ENCODE measurements around the gene SEMA4F. TPM values are rescaled to one million over a fixed set of nuclear protein-coding genes. Genes with fewer than 3 reads are reported as not detected.

Gene SEMA4F
- total RNA-seq, 4 donors from 2014 or later, result 1.6 to 4.5 (median 3.4) TPM

DNA sequence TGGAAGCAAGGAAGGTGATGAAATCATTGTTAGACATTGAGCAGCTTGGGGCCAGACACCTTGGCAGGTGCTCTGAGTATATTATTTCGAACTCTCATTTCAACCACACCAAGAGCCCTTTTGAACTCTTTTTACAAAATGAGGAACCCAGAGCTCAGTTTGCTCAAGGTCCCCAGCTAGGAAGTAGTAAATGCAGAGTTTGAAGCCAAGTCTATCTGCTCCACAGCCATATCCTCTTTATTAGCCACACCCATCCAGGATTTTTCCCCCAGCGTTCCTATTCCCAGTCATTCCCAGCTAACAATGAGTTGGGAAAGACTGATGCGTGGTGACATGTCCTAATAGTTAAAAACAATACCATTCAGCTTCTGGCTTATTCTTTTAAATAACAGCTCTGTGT is 40.2 kb downstream of the SEMA4F start:
- DNase-seq (ENCODE audit: low spot score in 2 of 2), result no peak
- H3K4me3 ChIP-seq (ENCODE audit: low read depth, poor library complexity, severe bottlenecking), result no peak overlapping the region
- WGBS, 2 donors, result 42 to 52% methylated on average over 3 of the region's 3 CpGs
- intact Hi-C loops (cut with DNase I; ENCODE audit: low total_unique reads), result no loop called here
- no peak for TF ChIP-seq POLR2A (IDR thresholded peaks at IDR 0.05)
- TF ChIP-seq, protein P1, sequence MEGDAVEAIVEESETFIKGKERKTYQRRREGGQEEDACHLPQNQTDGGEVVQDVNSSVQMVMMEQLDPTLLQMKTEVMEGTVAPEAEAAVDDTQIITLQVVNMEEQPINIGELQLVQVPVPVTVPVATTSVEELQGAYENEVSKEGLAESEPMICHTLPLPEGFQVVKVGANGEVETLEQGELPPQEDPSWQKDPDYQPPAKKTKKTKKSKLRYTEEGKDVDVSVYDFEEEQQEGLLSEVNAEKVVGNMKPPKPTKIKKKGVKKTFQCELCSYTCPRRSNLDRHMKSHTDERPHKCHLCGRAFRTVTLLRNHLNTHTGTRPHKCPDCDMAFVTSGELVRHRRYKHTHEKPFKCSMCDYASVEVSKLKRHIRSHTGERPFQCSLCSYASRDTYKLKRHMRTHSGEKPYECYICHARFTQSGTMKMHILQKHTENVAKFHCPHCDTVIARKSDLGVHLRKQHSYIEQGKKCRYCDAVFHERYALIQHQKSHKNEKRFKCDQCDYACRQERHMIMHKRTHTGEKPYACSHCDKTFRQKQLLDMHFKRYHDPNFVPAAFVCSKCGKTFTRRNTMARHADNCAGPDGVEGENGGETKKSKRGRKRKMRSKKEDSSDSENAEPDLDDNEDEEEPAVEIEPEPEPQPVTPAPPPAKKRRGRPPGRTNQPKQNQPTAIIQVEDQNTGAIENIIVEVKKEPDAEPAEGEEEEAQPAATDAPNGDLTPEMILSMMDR (IDR thresholded peaks at IDR 0.05), result no peak

DNA sequence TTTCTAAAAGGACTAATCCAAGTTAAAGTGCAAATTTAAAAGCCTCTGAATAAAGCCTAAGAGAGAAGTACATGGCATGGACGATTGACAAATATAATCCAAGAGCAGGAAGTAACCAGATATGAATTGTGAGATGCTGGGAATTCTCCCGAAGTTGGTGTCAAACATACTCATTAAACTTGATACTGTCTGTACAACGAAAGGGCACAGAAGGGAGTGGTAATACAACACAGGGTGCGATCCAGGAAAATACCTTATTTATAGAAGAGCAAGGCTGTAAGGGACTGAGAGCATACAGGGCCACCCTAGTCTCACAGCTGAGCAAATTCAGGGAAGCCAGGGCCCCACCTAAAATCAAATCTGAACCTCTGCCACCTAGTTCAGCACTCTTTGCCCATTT is 41.6 kb downstream of the SEMA4F start:
- TF ChIP-seq, protein P1 (IDR thresholded peaks at IDR 0.05), result no peak
- no peak for TF ChIP-seq POLR2A (IDR thresholded peaks at IDR 0.05)
- 36 to 81% methylated on average over 4 of the region's 4 CpGs for WGBS, 2 donors
- intact Hi-C loops (cut with DNase I; ENCODE audit: low total_unique reads), result no loop called here
- no peak for DNase-seq (ENCODE audit: low spot score in 2 of 2)
- H3K4me3 ChIP-seq (ENCODE audit: low read depth, poor library complexity, severe bottlenecking), result no peak overlapping the region

DNA sequence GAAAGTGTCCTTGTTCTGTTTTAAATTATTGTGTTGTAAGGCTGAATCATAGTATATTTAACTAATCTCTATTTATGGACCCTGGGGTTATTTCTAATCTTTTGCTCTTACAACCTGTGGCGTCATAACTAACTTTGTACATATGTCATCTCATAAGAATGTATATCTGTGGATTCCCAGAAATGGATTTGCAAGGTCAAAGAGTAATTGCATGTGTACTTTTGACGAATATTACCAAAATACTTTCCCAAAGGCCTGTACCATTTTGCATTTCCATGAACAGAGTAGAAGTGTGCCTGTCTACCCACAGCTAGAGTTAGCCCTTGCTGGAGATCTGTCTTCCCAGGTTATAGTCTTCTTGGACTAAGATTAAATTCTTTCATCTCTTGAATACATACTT is 42.8 kb downstream of the SEMA4F start:
- intact Hi-C loops (cut with DNase I; ENCODE audit: low total_unique reads), result no loop called here
- no peak for DNase-seq (ENCODE audit: low spot score in 2 of 2)
- 80 to 83% methylated on average over 2 of the region's 2 CpGs for WGBS, 2 donors
- TF ChIP-seq POLR2A (IDR thresholded peaks at IDR 0.05), result no peak
- TF ChIP-seq, protein P1 (IDR thresholded peaks at IDR 0.05), result no peak
- H3K4me3 ChIP-seq (ENCODE audit: low read depth, poor library complexity, severe bottlenecking), result no peak overlapping the region

DNA sequence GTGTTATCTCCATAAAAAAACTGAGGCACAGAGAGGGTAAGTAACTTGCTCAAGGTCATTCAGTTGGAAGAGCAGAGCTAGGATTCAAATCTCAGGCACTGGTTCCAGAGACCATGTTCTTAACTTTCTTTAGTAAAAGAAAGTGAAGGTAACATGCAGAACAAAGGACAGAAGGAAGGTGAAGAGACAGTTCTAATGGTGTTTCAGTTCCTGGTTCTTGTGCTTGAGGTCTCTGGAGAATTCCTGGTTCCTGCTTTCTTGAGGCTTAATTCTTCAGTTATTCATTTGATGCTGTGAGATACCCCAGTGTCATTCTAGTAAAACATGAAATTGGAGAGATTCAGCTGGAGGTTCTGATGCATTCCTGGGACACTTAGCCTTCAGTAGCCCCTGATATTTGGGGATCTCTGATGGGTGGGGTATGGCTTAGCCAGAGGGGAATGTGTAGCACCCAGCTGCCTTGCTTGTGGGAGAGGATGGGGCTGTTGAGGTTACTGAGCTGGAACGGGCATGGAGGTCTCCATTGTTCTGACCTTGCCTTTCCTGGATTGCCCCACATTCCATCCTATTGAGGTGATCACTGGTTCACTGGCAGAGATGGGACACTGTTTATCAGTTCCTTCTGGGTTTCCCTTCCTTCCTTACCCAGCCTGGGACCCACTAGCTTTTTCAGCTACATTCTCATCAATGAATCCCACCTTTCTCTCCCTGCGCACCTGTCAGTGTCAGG is 46.8 kb downstream of the SEMA4F start:
- no peak for TF ChIP-seq POLR2A (IDR thresholded peaks at IDR 0.05)
- TF ChIP-seq, protein P1 (IDR thresholded peaks at IDR 0.05), result no peak
- intact Hi-C loops (cut with DNase I; ENCODE audit: low total_unique reads), result no loop called here
- H3K4me3 ChIP-seq (ENCODE audit: low read depth, poor library complexity, severe bottlenecking), result no peak overlapping the region
- 81 to 86% methylated on average over 2 of the region's 2 CpGs for WGBS, 2 donors
- DNase-seq (ENCODE audit: low spot score in 2 of 2), result no peak

DNA sequence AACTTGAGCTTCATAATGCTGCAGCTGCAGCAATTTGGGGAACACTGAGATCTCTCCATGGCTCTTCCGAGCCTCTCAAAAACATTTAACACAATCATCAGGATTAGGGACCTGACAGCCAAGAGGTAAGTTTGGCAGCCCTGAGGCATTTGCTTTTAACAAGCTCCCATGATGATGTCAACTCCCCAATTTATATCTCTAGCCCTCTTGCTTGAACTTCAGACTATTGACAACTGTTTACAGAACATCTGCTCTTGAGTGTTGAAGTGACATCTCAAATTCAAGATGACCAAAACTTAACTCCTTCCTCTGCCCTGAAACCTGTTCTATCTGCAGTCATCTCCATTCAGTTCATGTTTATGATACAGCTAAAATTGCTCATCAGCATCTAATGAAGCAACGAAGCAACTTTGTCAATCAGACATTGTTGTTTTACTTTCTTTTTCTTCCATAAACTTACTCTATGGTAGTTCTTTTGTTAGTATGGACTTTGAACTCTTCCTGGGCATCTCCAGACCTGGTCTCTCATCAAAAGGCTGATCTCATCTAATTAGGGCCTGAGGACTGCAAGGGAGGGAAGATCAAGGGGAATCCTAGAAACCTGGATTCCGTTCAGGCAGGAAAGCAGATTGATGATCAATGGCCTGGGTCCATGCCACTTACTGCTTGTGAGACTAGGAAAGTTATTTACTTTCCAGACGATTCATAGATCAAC is 48.1 kb downstream of the SEMA4F start:
- intact Hi-C loops (cut with DNase I; ENCODE audit: low total_unique reads), result no loop called here

More for the DNA sequence above, 48.1 kb downstream of the SEMA4F start:
- DNase-seq (ENCODE audit: low spot score in 2 of 2), result no peak
- H3K4me3 ChIP-seq (ENCODE audit: low read depth, poor library complexity, severe bottlenecking), result no peak overlapping the region
- TF ChIP-seq, protein P1 (IDR thresholded peaks at IDR 0.05), result no peak
- 61 to 82% methylated on average over 4 of the region's 4 CpGs for WGBS, 2 donors
